CD4-positive, alpha-beta T cell (primary cell): ENCODE measurements around the gene CYP4Z1. TPM values are rescaled to one million over a fixed set of nuclear protein-coding genes. Genes with fewer than 3 reads are reported as not detected.
"Not testable (repeated sequence)": the region's sequence is repeated elsewhere in the genome, so short reads cannot be mapped to it uniquely, and the experiment has no call there.

ENCODE experiments used
- ATAC-seq: fragments of 200-7000 bp; cut with Tn5 transposase; one replicate; pipeline ENCODE4 v1.10.0; 2022; ENCODE audit warnings: mild to moderate bottlenecking; ENCODE audit not compliant: poor library complexity
- CTCF ChIA-PET: fragments of 350-600 bp; sonication (Branson Sonifier 250); formaldehyde crosslinking; loops from one replicate; lab custom pipeline; 2021; ENCODE audit warnings: antibody characterized with exemption, inconsistent platforms; lab: Charles Lee
- POLR2A ChIA-PET: fragments of 350-600 bp; sonication (Branson Sonifier 250); formaldehyde crosslinking; loops from one replicate; lab custom pipeline; 2021; ENCODE audit warnings: antibody characterized with exemption, inconsistent platforms; lab: Charles Lee
- DNase-seq, 14 experiments: peaks; one replicate each; pipeline ENCODE4 v3.0.0-alpha.2; 2013 to 2020; ENCODE audit warnings: mixed read lengths in 2 of 14
- H3K27ac ChIP-seq, 2 donors: one replicate each; pipeline versions ENCODE4 v1.5.1 to v1.7.0; 2013; ENCODE audit warnings: low read length in 2 of 2, low read depth in 1 of 2, mild to moderate bottlenecking in 1 of 2
- H3K27me3 ChIP-seq, 2 experiments: 1 replicate in 1 of 2; 2 replicates in 1 of 2; pipeline versions ENCODE4 v1.6.1 to v1.7.0; 2013; ENCODE audit warnings: low read length in 2 of 2, control low read depth in 1 of 2, mild to moderate bottlenecking in 1 of 2, moderate library complexity in 1 of 2; ENCODE audit not compliant: insufficient read depth in 2 of 2, control insufficient read depth in 1 of 2
- H3K36me3 ChIP-seq: one replicate; pipeline ENCODE4 v1.6.1; 2013; ENCODE audit warnings: low read length, control low read depth; ENCODE audit not compliant: insufficient read depth
- H3K4me1 ChIP-seq: one replicate; pipeline ENCODE4 v1.6.1; 2013; ENCODE audit warnings: low read length, control low read depth; ENCODE audit not compliant: insufficient read depth
- H3K4me3 ChIP-seq: one replicate; pipeline ENCODE4 v1.5.1; 2013; ENCODE audit warnings: mild to moderate bottlenecking, low read length, moderate library complexity
- H3K9me3 ChIP-seq, 2 experiments: 1 replicate in 1 of 2; 2 replicates in 1 of 2; pipeline versions ENCODE4 v1.6.1 to v1.7.0; 2013; ENCODE audit warnings: low read length in 2 of 2, mild to moderate bottlenecking in 2 of 2, control low read depth in 1 of 2, moderate library complexity in 1 of 2; ENCODE audit not compliant: control insufficient read depth in 1 of 2, insufficient read depth in 1 of 2
- H3K27ac Mint-ChIP-seq: one replicate; pipeline ENCODE4 v1.8.0; 2020; ENCODE audit warnings: mixed read lengths
- H3K27me3 Mint-ChIP-seq: one replicate; pipeline ENCODE4 v1.8.0; 2021; ENCODE audit warnings: mixed read lengths
- H3K36me3 Mint-ChIP-seq: one replicate; pipeline ENCODE4 v1.8.0; 2021; ENCODE audit warnings: low read depth, mixed read lengths
- H3K4me1 Mint-ChIP-seq: one replicate; pipeline ENCODE4 v1.8.0; 2021; ENCODE audit warnings: low read depth, mixed read lengths
- H3K4me3 Mint-ChIP-seq: one replicate; pipeline ENCODE4 v1.8.0; 2020; ENCODE audit warnings: mild to moderate bottlenecking, mixed read lengths
- H3K9me3 Mint-ChIP-seq: one replicate; pipeline ENCODE4 v1.8.0; 2020; ENCODE audit warnings: mixed read lengths
- CTCF ChIP-seq: fragments of 200-600 bp; IDR thresholded peaks from one replicate; pipeline ENCODE4 v1.8.0; 2022; ENCODE audit warnings: antibody characterized with exemption, mild to moderate bottlenecking
- intact Hi-C, 2 experiments: fragments of 100-400 bp; cut with DNase I in 1 of 2; cut with micrococcal nuclease in 1 of 2; formaldehyde crosslinking; loops; one replicate each; pipeline versions ENCODE4 v1.15.1 to v1.9.0; 2023 to 2025; cut with DNase I, micrococcal nuclease
- total RNA-seq, 174 experiments: library from RNA in 2 of 174; stranded (reverse) in 2 of 174; gene quantifications; one replicate each; pipeline ENCODE4 v1.2.3 and lab custom pipeline; 2021 to 2026

The CYP4Z1 gene
- total RNA-seq, 2 experiments from 2014 or later, result not detected

- Mint-ChIP-seq H3K27ac (no peak within 1 kb of the TSS), H3K4me1 (no peaks in the 10 kb centered on the region), H3K27me3 (peaks cover 18% of the 10 kb centered on the region), H3K36me3 (no peaks in the 10 kb centered on the region), H3K4me3 (no peak within 1 kb of the TSS), H3K9me3 (no peaks in the 10 kb centered on the region)
- no peak within 1 kb of the TSS for H3K4me3 ChIP-seq
- DNase-seq, result no peak
- H3K27ac ChIP-seq, result no peak within 1 kb of the TSS
- intact Hi-C loops, result no loop called here
- H3K27me3 ChIP-seq, result no peaks in the 10 kb centered on the region
- H3K36me3 ChIP-seq, result no peaks in the 10 kb centered on the region
- ChIA-PET POLR2A (no interaction called here), CTCF (no interaction called here)
- no peaks in the 10 kb centered on the region for H3K9me3 ChIP-seq
- no peak for TF ChIP-seq CTCF
- H3K4me1 ChIP-seq, result no peaks in the 10 kb centered on the region
- ATAC-seq, result no peak
These were observed 70.2 kb downstream of the CYP4Z1 start, which contains the start of gene CYP4A22 for GRCh38 chr1:47137198-47137597. CYP4A22 (plus strand) TSS chr1:47137441; CDS start chr1:47137486, 45 bp downstream.

- H3K4me1 Mint-ChIP-seq, result no peaks in the 10 kb centered on the region
- Histone ChIP-seq H3K4me3 (no peak overlapping the region), H3K27ac (no peak overlapping the region), H3K9me3 (no peaks in the 10 kb centered on the region), H3K27me3 (no peaks in the 10 kb centered on the region), H3K36me3 (no peaks in the 10 kb centered on the region), H3K4me1 (no peaks in the 10 kb centered on the region)
- ChIA-PET POLR2A (no interaction called here), CTCF (no interaction called here)
- no peaks in the 10 kb centered on the region for H3K9me3 Mint-ChIP-seq
- no peaks in the 10 kb centered on the region for H3K36me3 Mint-ChIP-seq
- intact Hi-C loops, result no loop called here
- DNase-seq, result no peak
- H3K27me3 Mint-ChIP-seq, result peaks cover 13% of the 10 kb centered on the region
- no peak overlapping the region for H3K27ac Mint-ChIP-seq
- no peak for TF ChIP-seq CTCF
- ATAC-seq, result no peak
- no peak overlapping the region for H3K4me3 Mint-ChIP-seq
These were observed 71.0 kb downstream of the CYP4Z1 start for GRCh38 chr1:47137925-47138615.

GRCh38 chr1:47140358-47140757, 73.3 kb downstream of the CYP4Z1 start:
- CTCF ChIA-PET, H3K9me3 Mint-ChIP-seq, H3K9me3 ChIP-seq, H3K36me3 ChIP-seq, POLR2A ChIA-PET, H3K27ac ChIP-seq, DNase-seq, H3K36me3 Mint-ChIP-seq, ATAC-seq, H3K4me1 Mint-ChIP-seq, H3K4me1 ChIP-seq, H3K27me3 ChIP-seq, H3K27ac Mint-ChIP-seq, H3K4me3 Mint-ChIP-seq, H3K4me3 ChIP-seq, intact Hi-C loops: not testable (repeated sequence)
- H3K27me3 Mint-ChIP-seq, result peaks cover 14% of the 10 kb centered on the region

GRCh38 chr1:47143654-47144053, 76.6 kb downstream of the CYP4Z1 start:
- peaks cover 26% of the 10 kb centered on the region for H3K27me3 Mint-ChIP-seq
- CTCF ChIA-PET, intact Hi-C loops, H3K4me3 ChIP-seq, H3K9me3 Mint-ChIP-seq, H3K4me3 Mint-ChIP-seq, DNase-seq, ATAC-seq, H3K27ac Mint-ChIP-seq, H3K4me1 ChIP-seq, H3K27ac ChIP-seq, H3K4me1 Mint-ChIP-seq, H3K36me3 ChIP-seq, H3K27me3 ChIP-seq, H3K9me3 ChIP-seq, POLR2A ChIA-PET, H3K36me3 Mint-ChIP-seq: not testable (repeated sequence)

GRCh38 chr1:47146495-47146894, 79.5 kb downstream of the CYP4Z1 start:
- H3K4me1 ChIP-seq, CTCF ChIA-PET, H3K9me3 ChIP-seq, H3K36me3 ChIP-seq, H3K9me3 Mint-ChIP-seq, H3K27me3 ChIP-seq, intact Hi-C loops, DNase-seq, H3K4me1 Mint-ChIP-seq, H3K36me3 Mint-ChIP-seq, ATAC-seq, H3K4me3 Mint-ChIP-seq, H3K4me3 ChIP-seq, H3K27ac ChIP-seq, H3K27ac Mint-ChIP-seq, POLR2A ChIA-PET: not testable (repeated sequence)
- H3K27me3 Mint-ChIP-seq, result peaks cover 34% of the 10 kb centered on the region
